IPS DF 6.9 (cell line): ENCODE results near the gene NDUFB10.

Experiments
- DNase-seq: peaks from one replicate; pipeline ENCODE4 v3.0.0-alpha.2; 2013; ENCODE audit warnings: low read depth, low spot score
- H3K27ac ChIP-seq: one replicate; pipeline ENCODE4 v1.5.1; 2013; ENCODE audit warnings: low read length, control low read depth
- H3K27me3 ChIP-seq: 2 replicates; pipeline ENCODE4 v1.6.1; 2013; ENCODE audit warnings: mild to moderate bottlenecking, low read length; ENCODE audit not compliant: control insufficient read depth, insufficient read depth
- H3K36me3 ChIP-seq: 2 replicates; pipeline ENCODE4 v1.6.1; 2013; ENCODE audit warnings: low read length; ENCODE audit not compliant: control insufficient read depth, insufficient read depth
- H3K4me1 ChIP-seq: 2 replicates; pipeline ENCODE4 v1.6.1; 2013; ENCODE audit warnings: low read length; ENCODE audit not compliant: control insufficient read depth, insufficient read depth
- H3K4me3 ChIP-seq: 2 replicates; pipeline ENCODE4 v1.5.1; 2013; ENCODE audit warnings: mild to moderate bottlenecking, low read length
- H3K9me3 ChIP-seq: 2 replicates; pipeline ENCODE4 v1.6.1; 2013; ENCODE audit warnings: low read length, inconsistent platforms; ENCODE audit not compliant: control insufficient read depth, insufficient read depth
- WGBS: extraction: QIAGEN DNeasy Blood & Tissue Kit; methylation state at CpG from one replicate; pipeline ENCODE4 v1.1.7; 2013; ENCODE audit warnings: mixed read lengths, missing lambda C conversion rate; ENCODE audit not compliant: insufficient read length, insufficient coverage; 5-methylcytosine and 5-hydroxymethylcytosine counted together

NDUFB10 gene

DNA sequence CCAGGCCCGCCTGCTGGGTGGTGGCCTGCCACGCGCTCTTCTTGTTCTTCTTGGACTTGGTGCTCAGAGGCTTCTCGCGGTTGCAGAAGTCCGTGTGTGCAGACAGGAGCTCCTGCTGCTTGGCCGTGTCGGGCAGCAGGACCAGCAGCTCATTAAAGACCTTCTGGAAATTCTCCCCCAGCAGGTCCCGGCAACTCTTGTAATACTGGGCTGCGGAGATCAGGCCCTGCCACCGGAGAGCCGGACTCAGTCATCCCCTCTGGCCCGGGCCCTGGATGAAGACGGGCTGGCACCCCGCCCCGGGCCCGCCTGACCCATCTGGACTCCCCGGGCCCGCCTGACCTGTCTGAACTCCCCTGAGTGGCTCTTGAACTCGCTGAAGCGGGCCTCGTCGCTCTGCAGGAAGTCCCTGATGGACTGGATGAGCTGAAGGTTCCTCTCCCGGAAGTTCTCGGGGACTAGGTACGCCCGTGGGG lies 39.1 kb downstream of the NDUFB10 start:
- no peak for DNase-seq
- H3K4me3 ChIP-seq: no peak overlapping the region
- H3K27ac ChIP-seq: no peak overlapping the region
- no peaks in the 10 kb centered on the region for H3K27me3 ChIP-seq
- no peaks in the 10 kb centered on the region for H3K4me1 ChIP-seq
- peaks cover 49% of the 10 kb centered on the region for H3K36me3 ChIP-seq
- WGBS: no CpG with 5 or more reads among the region's 27 CpGs
- no peaks in the 10 kb centered on the region for H3K9me3 ChIP-seq

DNA sequence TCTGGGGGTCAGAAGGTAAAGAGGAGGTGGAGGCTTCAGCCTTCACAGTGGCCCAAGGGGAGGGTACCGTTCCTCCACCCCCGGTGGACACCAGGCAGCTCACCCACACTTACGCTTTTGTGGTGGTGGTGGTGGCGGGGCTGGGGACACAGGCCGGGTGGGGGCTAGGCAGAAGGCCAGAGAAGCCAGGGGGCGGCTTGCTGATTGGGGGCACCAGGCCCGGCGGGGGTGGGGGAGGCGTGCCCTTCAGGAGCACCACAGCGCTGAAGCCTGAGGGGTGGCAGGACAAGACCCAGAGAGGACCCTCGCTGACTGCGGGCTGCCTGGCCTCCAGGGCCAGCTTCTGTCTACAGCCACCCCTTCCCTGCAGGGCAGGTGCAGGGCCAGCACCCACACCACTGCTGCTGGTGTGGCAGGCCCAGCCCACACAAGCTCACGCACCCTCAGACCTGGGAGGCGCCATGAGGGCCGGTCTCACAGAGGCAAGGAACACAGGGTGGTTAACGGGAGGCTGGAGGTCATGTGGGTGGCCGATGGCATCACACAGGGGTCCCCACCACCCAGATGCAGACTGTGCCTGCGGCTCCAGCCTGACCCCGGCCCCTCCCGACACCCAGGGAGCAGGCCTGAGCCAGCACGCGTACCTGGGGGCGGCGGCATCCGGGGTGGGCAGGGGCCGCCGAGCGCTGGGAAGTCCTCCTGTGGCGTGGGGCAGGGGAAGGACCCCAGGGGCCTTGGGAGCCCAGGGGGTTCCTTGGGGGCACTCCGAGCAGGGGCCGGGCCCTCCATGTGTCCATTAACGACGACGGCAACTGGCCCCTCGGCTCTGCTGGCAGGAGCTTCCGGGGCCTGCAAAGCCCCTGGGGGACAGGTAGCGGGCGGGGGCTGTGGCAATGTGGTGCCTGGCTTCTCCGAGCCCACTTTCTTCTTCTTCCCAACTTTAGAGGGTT lies 39.8 kb downstream of the NDUFB10 start:
- WGBS: no CpG with 5 or more reads among the region's 39 CpGs
- H3K27ac ChIP-seq: no peak overlapping the region
- H3K36me3 ChIP-seq: peaks cover 49% of the 10 kb centered on the region

DNA sequence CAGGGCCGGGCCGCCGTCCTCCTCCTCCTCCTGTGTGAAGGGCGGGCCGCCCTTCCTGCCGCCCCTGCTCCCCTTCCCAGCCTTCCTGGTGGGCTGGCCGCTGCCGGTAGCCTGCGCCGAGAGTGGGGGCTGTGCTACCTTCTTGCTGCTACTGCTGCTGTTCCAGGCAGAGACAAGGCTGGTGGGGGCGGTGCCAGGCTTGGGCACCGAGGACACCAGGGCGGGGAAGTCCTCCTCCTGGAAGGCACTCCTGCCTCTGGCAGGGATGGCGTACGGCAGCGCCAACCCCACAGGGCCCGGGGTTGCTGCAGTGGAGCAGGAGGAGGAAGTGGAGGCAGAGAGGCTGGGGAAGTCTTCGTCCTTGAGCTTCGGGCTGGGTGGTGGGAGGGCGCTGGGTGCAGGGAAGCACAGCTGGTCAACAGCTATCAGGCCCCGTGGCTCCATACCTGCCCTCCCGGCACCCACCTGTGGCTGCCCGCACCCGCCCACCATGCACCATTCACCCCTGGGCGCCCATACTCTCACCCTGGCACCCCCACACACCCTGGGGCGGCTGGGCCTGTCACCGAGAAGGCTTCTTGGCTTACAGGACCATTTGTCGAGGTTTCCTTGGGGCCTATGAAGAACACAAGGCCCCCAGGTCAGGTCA lies 40.7 kb downstream of the NDUFB10 start:
- no peak overlapping the region for H3K4me3 ChIP-seq
- H3K9me3 ChIP-seq: no peaks in the 10 kb centered on the region
- H3K36me3 ChIP-seq: peaks cover 49% of the 10 kb centered on the region
- WGBS: no CpG with 5 or more reads among the region's 28 CpGs
- no peaks in the 10 kb centered on the region for H3K27me3 ChIP-seq
- H3K27ac ChIP-seq: no peak overlapping the region
- H3K4me1 ChIP-seq: peaks cover 4% of the 10 kb centered on the region; the same call in 1 of the 2 replicates
- DNase-seq: no peak

More for the DNA sequence above, 39.8 kb downstream of the NDUFB10 start:
- H3K9me3 ChIP-seq: no peaks in the 10 kb centered on the region
- H3K4me3 ChIP-seq: no peak overlapping the region
- peaks cover under 1% of the 10 kb centered on the region; the same call in 1 of the 2 replicates for H3K4me1 ChIP-seq
- no peaks in the 10 kb centered on the region for H3K27me3 ChIP-seq
- no peak for DNase-seq

DNA sequence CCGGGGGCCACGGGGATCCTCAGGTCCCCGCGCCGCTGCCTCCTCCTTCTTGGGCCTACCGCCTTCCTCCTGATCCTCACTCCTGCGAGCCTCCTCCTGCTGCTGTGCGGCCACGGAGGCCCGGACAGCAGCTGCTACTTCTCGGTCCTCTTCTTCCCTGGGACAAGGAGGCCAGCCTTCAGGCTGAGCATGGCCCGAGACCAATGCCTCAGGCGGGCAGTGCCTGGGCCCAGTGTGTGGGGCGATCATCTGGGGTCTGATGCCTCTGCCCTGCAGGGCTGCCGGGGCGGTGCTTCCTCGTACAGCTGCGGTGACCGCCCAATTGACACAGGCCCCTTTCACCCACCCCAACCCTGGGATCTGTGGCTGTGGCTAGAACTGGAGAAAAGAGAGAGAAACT lies 41.7 kb downstream of the NDUFB10 start:
- peaks cover 4% of the 10 kb centered on the region for H3K4me1 ChIP-seq
- no peaks in the 10 kb centered on the region for H3K27me3 ChIP-seq
- DNase-seq: no peak
- no CpG with 5 or more reads among the region's 19 CpGs for WGBS
- H3K36me3 ChIP-seq: peaks cover 49% of the 10 kb centered on the region
- no peak overlapping the region for H3K4me3 ChIP-seq
- no peak overlapping the region for H3K27ac ChIP-seq
- H3K9me3 ChIP-seq: no peaks in the 10 kb centered on the region

DNA sequence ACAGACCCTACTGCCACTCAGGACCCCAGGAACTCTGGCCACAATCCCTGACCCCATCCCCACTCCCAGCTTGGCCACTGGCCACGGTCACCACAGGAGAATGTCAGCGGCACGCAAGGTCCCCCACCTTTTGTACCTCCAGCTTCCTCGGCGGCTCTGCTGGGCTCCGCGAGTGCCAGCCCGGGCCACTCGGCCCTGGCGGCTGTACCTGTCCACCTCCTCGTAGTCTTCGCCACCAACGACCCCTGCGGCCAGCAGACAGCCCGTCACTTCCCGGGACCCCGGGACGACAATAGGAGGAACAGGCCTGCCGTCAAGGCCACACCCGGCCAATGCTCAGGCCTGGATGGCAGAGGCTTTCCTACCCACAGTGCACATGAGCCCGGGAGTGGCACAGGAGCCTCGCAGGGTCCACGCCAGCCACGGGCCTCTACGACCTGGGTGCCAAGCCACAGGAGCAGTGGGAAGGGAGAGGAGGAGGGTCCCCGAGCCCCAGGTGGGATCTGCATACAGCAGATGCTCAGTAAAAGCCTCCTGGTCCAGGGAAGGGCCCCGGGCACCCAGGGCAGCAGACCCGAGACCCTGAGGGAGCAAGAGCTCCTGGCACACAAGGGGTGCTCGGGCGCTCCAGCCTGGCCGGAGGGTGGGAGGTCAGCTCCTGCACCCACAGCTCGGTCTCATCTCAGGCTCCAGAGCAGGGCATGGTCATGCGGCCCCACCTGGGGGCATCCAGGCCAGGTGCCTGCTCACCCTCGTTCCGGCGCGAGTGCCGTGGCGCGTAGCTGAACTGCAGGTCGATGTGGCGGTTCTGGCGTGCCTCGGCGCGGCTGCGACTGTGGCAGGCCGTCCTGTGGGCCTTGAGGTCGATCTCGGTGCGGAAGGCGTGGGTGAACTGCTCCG lies 42.4 kb downstream of the NDUFB10 start:
- H3K27me3 ChIP-seq: no peaks in the 10 kb centered on the region
- no peak overlapping the region for H3K27ac ChIP-seq
- H3K4me1 ChIP-seq: peaks cover 5% of the 10 kb centered on the region
- DNase-seq: no peak
- no peak overlapping the region for H3K4me3 ChIP-seq
- WGBS: no CpG with 5 or more reads among the region's 53 CpGs
- peaks cover 49% of the 10 kb centered on the region for H3K36me3 ChIP-seq
- H3K9me3 ChIP-seq: no peaks in the 10 kb centered on the region

DNA sequence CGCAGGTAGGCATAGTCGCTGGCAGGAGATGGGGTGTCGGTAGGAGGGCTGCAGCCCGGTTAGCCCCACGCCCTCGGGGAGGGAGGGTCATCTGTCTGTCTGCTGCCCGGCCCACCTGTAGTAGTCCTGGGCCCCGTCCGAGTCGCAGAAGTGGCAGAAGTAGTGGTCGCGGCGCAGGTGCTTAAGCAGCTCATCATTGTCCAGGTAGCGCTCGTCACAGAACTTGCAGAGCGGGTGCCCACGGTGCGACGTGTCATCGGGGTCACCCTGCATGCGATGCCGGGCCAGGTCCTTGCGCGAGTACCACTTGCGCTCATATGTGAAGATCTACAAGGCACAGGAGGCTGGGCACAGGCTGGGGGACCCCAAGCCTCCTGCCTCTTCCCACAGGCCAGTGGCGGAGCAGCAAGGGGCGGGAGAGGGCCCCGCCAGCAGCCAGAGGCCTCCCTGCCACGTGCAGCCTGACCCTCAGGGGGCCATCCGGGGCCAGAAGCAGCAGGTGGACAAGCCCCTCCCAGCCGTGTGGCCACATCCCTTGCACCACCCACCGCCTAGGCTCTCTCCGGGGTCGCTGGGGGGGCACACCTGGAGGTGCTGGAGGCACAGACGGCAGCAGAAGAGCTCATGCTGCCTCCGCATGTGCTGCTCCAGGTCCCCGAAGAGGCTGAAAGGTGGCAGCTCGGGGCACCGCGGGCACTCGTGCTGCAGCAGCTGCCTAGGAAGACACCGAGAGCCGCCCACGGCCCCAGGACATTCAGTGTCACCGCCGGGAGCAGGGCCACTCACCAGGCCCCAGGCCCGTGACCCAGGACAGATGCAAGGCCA lies 43.3 kb downstream of the NDUFB10 start:
- peaks cover 49% of the 10 kb centered on the region for H3K36me3 ChIP-seq
- WGBS: no CpG with 5 or more reads among the region's 47 CpGs
- peaks cover 5% of the 10 kb centered on the region for H3K4me1 ChIP-seq

DNA sequence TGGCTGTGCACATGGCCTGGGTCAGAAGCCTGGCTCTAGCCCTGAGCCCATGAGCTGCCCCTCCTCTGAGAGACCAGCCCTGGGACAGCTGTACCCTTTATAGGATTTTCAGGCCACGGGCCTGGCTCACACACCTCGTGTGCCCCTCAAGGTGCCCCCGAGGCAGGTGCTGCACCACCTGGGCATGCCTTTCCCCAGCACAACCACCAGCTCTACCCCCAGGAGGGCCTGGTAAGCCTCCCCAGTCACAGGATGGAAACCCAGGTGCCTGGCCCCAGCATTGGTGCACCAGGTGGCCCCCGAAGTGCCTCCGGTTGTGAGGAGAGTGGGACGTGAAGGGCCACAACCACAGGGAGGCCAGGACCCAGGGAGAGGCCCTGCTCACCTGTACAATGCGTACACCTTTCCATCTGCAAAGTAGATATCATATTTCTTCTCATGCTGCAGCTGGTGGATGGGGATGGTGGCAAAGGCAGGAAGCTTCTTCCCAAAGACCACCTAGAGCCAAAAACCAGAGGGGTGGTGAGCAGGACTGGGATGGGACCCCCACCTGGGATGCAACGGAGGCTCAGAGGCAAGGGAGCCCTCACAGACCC lies 44.0 kb downstream of the NDUFB10 start:
- DNase-seq: no peak
- H3K4me1 ChIP-seq: peaks cover 5% of the 10 kb centered on the region
- no peaks in the 10 kb centered on the region for H3K27me3 ChIP-seq
- no peaks in the 10 kb centered on the region for H3K9me3 ChIP-seq
- no peak overlapping the region for H3K4me3 ChIP-seq
- WGBS: no CpG with 5 or more reads among the region's 8 CpGs
- H3K36me3 ChIP-seq: peaks cover 43% of the 10 kb centered on the region
- no peak overlapping the region for H3K27ac ChIP-seq

More for the DNA sequence above, 43.3 kb downstream of the NDUFB10 start:
- Histone ChIP-seq H3K27ac (no peak overlapping the region), H3K9me3 (no peaks in the 10 kb centered on the region), H3K27me3 (no peaks in the 10 kb centered on the region), H3K4me3 (no peak overlapping the region)
- no peak for DNase-seq

DNA sequence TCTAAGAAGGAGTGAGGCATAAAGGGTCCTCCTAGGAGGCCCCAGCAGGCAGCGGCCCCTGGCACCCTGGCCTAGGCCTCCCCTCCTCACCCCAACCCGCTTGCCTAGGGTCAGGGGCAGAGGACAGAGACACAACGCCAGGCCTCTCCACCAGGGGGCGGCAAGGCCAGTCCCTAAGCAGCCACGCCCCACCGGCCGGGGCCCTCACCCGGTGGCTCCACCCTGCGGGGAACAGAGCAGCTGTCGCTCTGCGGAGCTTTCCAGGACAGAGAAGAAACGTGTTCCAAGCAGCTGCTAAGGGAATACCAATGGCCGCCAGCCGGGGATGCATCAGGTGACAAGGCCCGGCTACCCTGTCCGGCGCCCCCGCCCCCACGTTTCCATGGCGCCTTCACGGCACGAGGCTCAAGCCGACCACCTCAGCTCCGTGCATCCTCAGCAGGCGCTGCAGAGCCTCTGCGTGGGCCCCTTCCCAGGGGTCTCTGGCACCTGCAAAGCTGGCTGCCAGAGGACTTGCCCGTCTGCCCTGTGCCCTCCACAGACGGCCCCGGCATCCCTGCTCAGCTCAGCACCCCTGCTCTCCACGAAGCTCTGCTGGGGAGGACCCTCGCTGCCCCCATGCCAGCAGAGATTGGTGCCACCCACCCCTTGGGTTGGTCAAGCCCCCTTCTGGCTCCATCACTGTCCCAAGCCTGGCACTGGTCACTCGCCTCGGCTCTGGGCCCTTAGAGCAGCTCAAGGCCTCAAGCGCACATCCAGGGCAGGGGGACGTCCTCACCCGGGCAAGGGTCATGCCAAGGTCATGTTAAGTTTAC lies 44.7 kb downstream of the NDUFB10 start:
- no CpG with 5 or more reads among the region's 36 CpGs for WGBS
- Histone ChIP-seq H3K36me3 (peaks cover 39% of the 10 kb centered on the region), H3K4me1 (peaks cover 5% of the 10 kb centered on the region), H3K9me3 (no peaks in the 10 kb centered on the region), H3K27me3 (no peaks in the 10 kb centered on the region), H3K27ac (no peak overlapping the region), H3K4me3 (no peak overlapping the region)
- DNase-seq: peak; percentile 94
